Mucosa of rectum (tissue), 2 donors: ENCODE data around the gene LGR4.

ENCODE experiments used
- H3K27ac ChIP-seq, 2 donors: one replicate each; pipeline ENCODE4 v1.7.0; 2013; ENCODE audit warnings: inconsistent platforms in 2 of 2, low read depth in 2 of 2, low read length in 2 of 2
- H3K27me3 ChIP-seq, 2 donors: one replicate each; pipeline ENCODE4 v1.7.0; 2013; ENCODE audit warnings: low read length in 2 of 2; ENCODE audit not compliant: control insufficient read depth in 2 of 2, insufficient read depth in 2 of 2
- H3K36me3 ChIP-seq, 2 donors: one replicate each; pipeline ENCODE4 v1.7.0; 2013; ENCODE audit warnings: low read length in 2 of 2; ENCODE audit not compliant: control insufficient read depth in 2 of 2, insufficient read depth in 2 of 2
- H3K4me1 ChIP-seq, 2 donors: one replicate each; pipeline ENCODE4 v1.7.0; 2013; ENCODE audit warnings: low read length in 2 of 2, mild to moderate bottlenecking in 1 of 2; ENCODE audit not compliant: control insufficient read depth in 2 of 2, insufficient read depth in 2 of 2
- H3K4me3 ChIP-seq, 2 donors: one replicate each; pipeline ENCODE4 v1.7.0; 2013; ENCODE audit warnings: low read length in 2 of 2
- H3K9ac ChIP-seq, 2 donors: one replicate each; pipeline ENCODE4 v1.7.0; 2013; ENCODE audit warnings: low read length in 2 of 2, low read depth in 1 of 2, mild to moderate bottlenecking in 1 of 2
- H3K9me3 ChIP-seq, 2 donors: one replicate each; pipeline ENCODE4 v1.7.0; 2013; ENCODE audit warnings: low read length in 2 of 2; ENCODE audit not compliant: control insufficient read depth in 2 of 2
- donor health status: healthy.
- donor health status: Normal muscosa, but diverticular disease.

The LGR4 gene

DNA sequence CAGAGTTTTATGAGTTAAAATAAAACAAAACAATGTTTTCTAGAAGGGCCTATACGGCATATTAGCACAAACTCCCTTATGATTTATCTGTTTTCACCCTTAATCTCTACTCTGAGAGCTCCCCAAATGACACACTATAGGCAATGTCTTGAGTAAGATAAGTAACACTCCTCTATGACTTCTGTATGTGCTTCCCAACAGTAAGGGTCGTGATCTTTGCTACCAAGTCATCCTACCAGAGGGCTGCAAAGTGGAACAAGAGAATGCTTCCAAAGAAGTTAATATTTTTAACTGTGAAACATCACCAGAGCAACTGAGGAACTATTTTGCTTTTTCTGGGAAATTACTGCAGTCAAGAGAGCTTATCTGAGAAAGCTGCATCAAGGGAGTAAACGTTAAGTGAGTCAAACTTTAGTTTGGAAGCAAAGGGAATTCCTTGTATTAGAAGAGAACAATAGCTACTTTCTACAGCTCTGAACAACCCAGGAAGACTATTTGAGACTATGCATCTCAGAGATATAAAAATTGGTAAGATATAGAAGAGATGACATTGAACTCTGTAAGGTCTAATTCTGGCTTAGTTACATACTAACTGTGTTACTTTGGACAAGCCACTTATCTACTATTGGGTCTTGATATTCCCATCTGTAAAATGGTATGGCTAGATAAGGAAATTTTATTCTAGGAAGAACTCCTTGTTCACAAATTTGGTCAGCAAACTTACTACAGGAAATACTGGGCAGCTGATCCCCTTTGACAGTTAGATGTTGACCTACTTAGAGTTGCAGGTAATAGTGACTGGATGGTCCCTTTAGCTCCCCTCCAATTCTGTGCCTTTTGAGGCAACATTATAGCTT is 65.9 kb downstream of the LGR4 start:
- Histone ChIP-seq H3K27me3 (no peaks in the 10 kb centered on the region), H3K4me1 (peaks cover 3 to 11% of the 10 kb centered on the region in 2 donors), H3K9ac (no peak overlapping the region), H3K27ac (no peak overlapping the region), H3K9me3 (no peaks in the 10 kb centered on the region), H3K4me3 (no peak overlapping the region), H3K36me3 (peaks cover 0 to 6% of the 10 kb centered on the region in 2 donors)

DNA sequence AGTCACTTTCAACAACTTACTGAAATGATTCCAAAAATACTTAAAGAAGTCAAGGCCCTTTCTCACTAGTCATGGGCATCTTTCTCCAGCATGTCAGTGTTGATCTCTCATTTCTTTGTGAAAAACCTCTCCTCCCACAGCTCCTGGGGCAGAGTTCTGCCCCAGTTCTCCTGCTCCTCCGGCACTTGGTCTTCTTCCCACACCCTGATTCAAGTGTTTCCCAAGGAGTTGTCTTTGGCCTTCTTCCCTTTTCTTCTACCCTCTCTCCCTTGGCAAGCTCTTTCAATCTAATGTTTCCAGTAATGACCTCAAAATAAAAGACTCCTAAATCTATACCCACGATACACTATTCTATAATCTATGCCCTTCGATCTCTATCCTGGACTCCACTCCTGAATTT is 67.5 kb downstream of the LGR4 start:
- Histone ChIP-seq H3K4me3 (no peak overlapping the region), H3K27ac (no peak overlapping the region), H3K36me3 (peaks cover 0 to 3% of the 10 kb centered on the region in 2 donors), H3K9me3 (no peaks in the 10 kb centered on the region), H3K9ac (no peak overlapping the region), H3K27me3 (no peaks in the 10 kb centered on the region), H3K4me1 (peaks cover 3 to 16% of the 10 kb centered on the region in 2 donors)

DNA sequence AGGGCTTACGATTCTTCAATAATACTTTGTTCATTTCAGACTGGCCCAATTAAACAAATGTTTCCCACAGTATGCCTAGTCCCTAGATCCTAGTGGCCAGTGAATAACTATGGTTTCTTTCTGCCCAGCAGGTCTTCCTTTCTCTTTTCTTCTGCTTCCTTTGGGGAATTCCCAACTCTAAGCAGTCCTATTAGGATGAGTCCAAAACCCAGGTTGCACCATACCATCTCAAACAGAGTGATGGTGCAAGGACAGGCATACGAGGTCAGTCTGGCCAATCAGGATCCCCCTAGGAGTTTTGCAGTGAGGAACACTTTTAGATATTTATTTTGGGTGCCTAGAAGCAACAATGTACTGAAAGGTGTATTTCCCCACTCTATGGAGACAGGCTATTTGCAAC is 68.2 kb downstream of the LGR4 start:
- Histone ChIP-seq H3K9ac (no peak overlapping the region), H3K9me3 (no peaks in the 10 kb centered on the region), H3K4me3 (no peak overlapping the region), H3K27ac (no peak overlapping the region), H3K27me3 (no peaks in the 10 kb centered on the region), H3K36me3 (no peaks in the 10 kb centered on the region), H3K4me1 (peaks cover 3 to 16% of the 10 kb centered on the region in 2 donors)

DNA sequence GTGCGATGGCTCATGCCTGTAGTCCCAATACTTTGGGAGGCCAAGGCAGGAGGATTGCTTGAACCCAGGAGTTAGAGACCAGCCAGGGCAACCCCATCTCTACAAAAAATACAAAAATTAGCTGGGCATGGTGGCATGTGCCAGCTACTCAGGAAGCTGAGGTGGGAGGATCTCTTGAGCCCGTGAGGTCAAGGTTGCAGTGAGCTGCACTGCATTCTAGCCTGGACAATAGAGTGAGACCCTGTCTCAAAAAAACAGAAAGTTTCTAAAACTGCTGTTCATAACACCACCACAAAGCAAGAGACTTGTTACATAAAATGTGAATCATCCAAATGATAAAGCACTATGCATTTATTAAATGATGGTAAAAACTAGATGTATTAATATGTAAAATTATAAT is 69.4 kb downstream of the LGR4 start:
- H3K27ac ChIP-seq, result no peak overlapping the region
- H3K9ac ChIP-seq, result no peak overlapping the region
- H3K36me3 ChIP-seq, result no peaks in the 10 kb centered on the region
- H3K4me3 ChIP-seq, result no peak overlapping the region
- H3K9me3 ChIP-seq, result no peaks in the 10 kb centered on the region
- H3K27me3 ChIP-seq, result no peaks in the 10 kb centered on the region
- peaks cover 6 to 26% of the 10 kb centered on the region in 2 donors for H3K4me1 ChIP-seq

DNA sequence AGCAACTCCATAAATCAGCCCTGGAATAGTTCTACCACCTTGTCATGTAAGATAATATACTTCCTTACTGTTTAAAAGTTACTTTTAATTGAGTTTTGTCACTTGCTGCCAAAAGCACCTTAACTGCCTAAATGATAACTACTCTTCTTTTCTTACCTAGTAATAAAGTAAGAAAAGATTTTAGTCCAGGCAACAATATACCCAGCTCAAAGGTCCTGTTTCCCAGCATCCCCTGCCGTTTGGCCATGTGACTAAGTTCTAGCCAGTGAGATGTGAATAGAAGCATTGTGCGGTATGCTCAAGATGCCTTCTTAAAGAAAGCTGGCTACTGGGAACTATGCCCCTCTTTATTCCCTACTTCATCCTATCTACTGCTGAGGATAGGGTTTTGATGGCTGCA is 70.1 kb downstream of the LGR4 start:
- Histone ChIP-seq H3K4me3 (peak overlapping the region; percentile 14 to 21), H3K9ac (peak overlapping the region in 1 of 2 donors; percentile 28), H3K27me3 (no peaks in the 10 kb centered on the region), H3K9me3 (no peaks in the 10 kb centered on the region), H3K4me1 (peaks cover 14 to 34% of the 10 kb centered on the region in 2 donors), H3K27ac (peak overlapping the region; percentile 52 to 83), H3K36me3 (no peaks in the 10 kb centered on the region)

DNA sequence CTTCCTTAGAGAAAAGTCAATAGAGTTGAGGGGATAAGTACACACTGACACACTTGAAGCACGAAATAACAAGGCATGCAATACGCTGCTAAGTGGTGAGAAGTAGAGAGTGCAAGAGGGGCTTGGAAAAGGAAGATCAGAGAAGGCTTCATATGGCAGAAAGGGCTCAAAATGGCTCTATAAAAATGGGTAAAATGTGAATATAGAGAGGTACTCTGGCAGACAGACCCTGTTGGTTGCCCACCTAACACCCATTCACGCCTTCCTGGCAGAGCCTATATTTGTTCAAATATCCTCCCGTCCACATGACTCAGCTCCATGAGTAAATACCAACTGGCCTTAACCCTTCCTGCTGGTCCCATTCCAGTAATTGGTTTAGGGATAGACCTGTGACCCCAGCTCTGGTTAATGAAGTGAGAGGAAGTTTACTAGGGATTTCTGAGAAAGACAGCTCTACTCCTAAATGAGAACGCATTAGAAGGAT is 70.7 kb downstream of the LGR4 start:
- H3K27ac ChIP-seq, result peak overlapping the region; percentile 52 to 83
- no peaks in the 10 kb centered on the region for H3K9me3 ChIP-seq
- no peaks in the 10 kb centered on the region for H3K27me3 ChIP-seq
- H3K36me3 ChIP-seq, result no peaks in the 10 kb centered on the region
- H3K9ac ChIP-seq, result peak overlapping the region in 1 of 2 donors; percentile 28
- H3K4me1 ChIP-seq, result peaks cover 19 to 40% of the 10 kb centered on the region in 2 donors
- H3K4me3 ChIP-seq, result peak overlapping the region; percentile 14 to 52

DNA sequence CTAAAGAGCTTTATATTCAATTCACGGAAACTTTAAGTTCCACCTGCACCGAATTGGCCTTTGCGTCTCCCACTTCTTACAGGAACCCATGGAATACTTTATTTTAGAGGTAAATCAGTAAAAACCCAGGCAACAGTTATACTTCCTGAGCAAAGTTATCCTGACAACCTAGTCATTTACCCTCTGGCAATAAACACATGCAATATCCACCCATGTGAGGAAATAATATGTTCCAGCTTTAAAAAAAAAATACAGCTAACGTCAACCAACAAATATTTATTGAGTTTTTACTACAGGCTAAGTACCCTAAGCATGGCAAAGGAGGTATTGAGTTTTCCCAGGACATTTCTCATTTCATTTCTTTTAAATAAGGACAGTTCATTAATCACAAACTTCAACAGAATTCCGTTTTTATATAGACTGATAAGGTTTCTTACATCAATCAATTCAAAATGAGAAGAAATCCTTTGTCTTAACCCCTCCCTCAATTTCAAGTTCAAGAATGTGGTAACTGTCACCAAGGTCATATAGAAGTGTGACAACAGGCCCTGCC is 71.2 kb downstream of the LGR4 start:
- Histone ChIP-seq H3K36me3 (no peaks in the 10 kb centered on the region), H3K27me3 (no peaks in the 10 kb centered on the region), H3K9me3 (no peaks in the 10 kb centered on the region), H3K4me3 (peak overlapping the region in 1 of 2 donors; percentile 52), H3K27ac (peak overlapping the region; percentile 52 to 83), H3K4me1 (peaks cover 24 to 45% of the 10 kb centered on the region in 2 donors), H3K9ac (no peak overlapping the region)

DNA sequence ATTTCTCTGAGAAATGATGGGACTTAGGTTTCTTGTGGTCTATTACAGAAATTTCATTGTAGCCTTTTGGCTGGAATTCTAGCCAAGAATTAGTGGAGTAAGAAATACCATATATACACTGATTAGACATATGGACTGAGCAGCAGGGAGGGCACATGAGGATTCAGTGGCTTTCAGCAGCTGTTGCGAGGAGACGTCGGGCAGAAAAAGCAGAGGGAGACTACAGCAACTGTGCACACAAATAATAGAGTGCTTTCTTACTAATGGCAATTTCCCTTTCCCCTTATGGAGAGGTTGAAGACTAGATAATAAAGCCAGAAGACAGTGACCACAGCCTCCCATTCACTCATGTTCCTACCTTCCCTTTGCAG is 74.2 kb downstream of the LGR4 start:
- no peak overlapping the region for H3K4me3 ChIP-seq
- H3K27me3 ChIP-seq, result no peaks in the 10 kb centered on the region
- H3K9me3 ChIP-seq, result no peaks in the 10 kb centered on the region
- H3K27ac ChIP-seq, result peak overlapping the region; percentile 60 to 80
- no peak overlapping the region for H3K9ac ChIP-seq
- H3K36me3 ChIP-seq, result no peaks in the 10 kb centered on the region
- peaks cover 35 to 65% of the 10 kb centered on the region in 2 donors for H3K4me1 ChIP-seq

DNA sequence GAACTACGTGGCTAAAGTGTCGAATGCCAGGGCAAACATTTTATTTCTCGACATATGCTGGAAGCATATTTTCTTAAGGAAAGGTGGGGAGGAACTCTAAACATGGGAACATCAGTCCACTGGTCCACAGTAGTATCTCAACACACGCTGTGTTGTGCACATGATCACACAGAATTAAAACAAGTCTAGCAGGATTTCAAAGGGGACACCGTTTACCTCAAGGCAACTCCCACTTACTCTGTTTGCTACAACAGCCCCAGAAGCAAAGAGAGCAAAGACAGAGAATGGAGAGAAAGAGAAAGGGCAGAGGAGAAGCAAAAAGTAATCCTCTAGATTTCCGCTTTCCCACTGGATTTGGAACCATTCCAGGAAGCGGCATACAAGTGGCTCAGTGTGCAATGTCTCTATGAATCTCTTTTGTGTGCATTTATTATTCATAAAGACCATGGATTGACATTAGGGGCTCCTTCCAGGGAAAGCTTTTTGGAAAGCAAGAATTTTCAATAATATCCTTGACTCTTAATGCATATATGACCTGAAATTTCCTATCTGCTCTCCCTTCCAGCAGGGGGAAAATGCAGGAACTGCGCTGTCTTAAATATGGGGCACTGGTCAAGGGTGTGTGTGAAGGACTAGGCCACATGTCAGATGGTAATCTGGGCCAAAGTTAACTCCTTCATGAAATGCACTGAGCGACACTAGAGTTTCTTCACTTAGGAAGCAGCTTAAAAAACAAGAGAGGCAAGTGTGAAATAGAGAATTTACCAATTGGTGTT is 74.8 kb downstream of the LGR4 start:
- Histone ChIP-seq H3K4me1 (peaks cover 38 to 69% of the 10 kb centered on the region in 2 donors), H3K27ac (peak overlapping the region; percentile 60 to 80), H3K27me3 (no peaks in the 10 kb centered on the region), H3K9me3 (no peaks in the 10 kb centered on the region), H3K4me3 (no peak overlapping the region), H3K9ac (no peak overlapping the region), H3K36me3 (no peaks in the 10 kb centered on the region)
